MM.1S (cell line): Measurements from ENCODE around the gene MNAT1.

Experiments
- DNase-seq: peaks from one replicate; pipeline ENCODE4 v3.0.0-alpha.2; 2015
- H2AFZ ChIP-seq: fragments of 300-600 bp; sonication (generic); 2 replicates; pipeline ENCODE4 v1.6.0; 2016; ENCODE audit warnings: antibody characterized with exemption, low read length
- H3F3A ChIP-seq: fragments of 300-600 bp; sonication (generic); 2 replicates; pipeline ENCODE4 v1.6.1; 2016; ENCODE audit warnings: mild to moderate bottlenecking, antibody characterized with exemption, low read length, moderate library complexity, mixed read lengths; ENCODE audit not compliant: insufficient read depth
- H3K27ac ChIP-seq: fragments of 300-600 bp; sonication (generic); 2 replicates; pipeline ENCODE4 v1.5.1; 2016; ENCODE audit warnings: mild to moderate bottlenecking, low read length
- H3K27me3 ChIP-seq: fragments of 300-600 bp; sonication (generic); replicated peaks from 2 replicates; pipeline ENCODE4 v1.6.0; 2016; ENCODE audit warnings: low read length; ENCODE audit not compliant: insufficient read depth
- H3K36me3 ChIP-seq: fragments of 300-600 bp; sonication (generic); replicated peaks from 2 replicates; pipeline ENCODE4 v1.6.1; 2016; ENCODE audit warnings: mild to moderate bottlenecking, low read length, mixed read lengths; ENCODE audit not compliant: insufficient read depth
- H3K4me1 ChIP-seq: fragments of 300-600 bp; sonication (generic); 2 replicates; pipeline ENCODE4 v1.6.1; 2016; ENCODE audit warnings: low read length, mixed read lengths
- H3K4me2 ChIP-seq: fragments of 300-600 bp; sonication (generic); 2 replicates; pipeline ENCODE4 v1.6.0; 2016; ENCODE audit warnings: low read depth, low read length
- H3K4me3 ChIP-seq: fragments of 300-600 bp; sonication (generic); 2 replicates; pipeline ENCODE4 v1.5.1; 2016; ENCODE audit warnings: low read length, mixed read lengths
- H3K79me2 ChIP-seq: fragments of 300-600 bp; sonication (generic); 2 replicates; pipeline ENCODE4 v1.6.1; 2016; ENCODE audit warnings: mixed run types, low read length, mixed read lengths
- H3K9ac ChIP-seq: fragments of 300-600 bp; sonication (generic); 2 replicates; pipeline ENCODE4 v1.6.1; 2016; ENCODE audit warnings: low read length, mixed read lengths
- H3K9me2 ChIP-seq: fragments of 300-600 bp; sonication (generic); replicated peaks from 2 replicates; pipeline ENCODE4 v1.6.1; 2016; ENCODE audit warnings: mild to moderate bottlenecking, low read length, mixed read lengths; ENCODE audit not compliant: insufficient read depth
- H3K9me3 ChIP-seq: fragments of 300-600 bp; sonication (generic); replicated peaks from 2 replicates; pipeline ENCODE4 v1.6.1; 2016; ENCODE audit warnings: mild to moderate bottlenecking, low read length, mixed read lengths; ENCODE audit not compliant: insufficient read depth
- H4K20me1 ChIP-seq: fragments of 300-600 bp; sonication (generic); 2 replicates; pipeline ENCODE4 v1.6.1; 2016; ENCODE audit warnings: mild to moderate bottlenecking, low read length, moderate library complexity, mixed read lengths; ENCODE audit not compliant: insufficient read depth
- CTCF ChIP-seq: fragments of 300-600 bp; sonication (generic); IDR thresholded peaks from 2 replicates; pipeline ENCODE4 v1.5.1; 2016; ENCODE audit warnings: antibody characterized with exemption, low read length, mixed read lengths
- EZH2 ChIP-seq: fragments of 300-600 bp; sonication (generic); optimal IDR thresholded peaks from 2 replicates; pipeline ENCODE3; 2017; ENCODE audit warnings: low read depth, mild to moderate bottlenecking, antibody characterized with exemption, low read length, mixed read lengths
- EZH2phosphoT487 ChIP-seq: fragments of 300-600 bp; sonication (generic); IDR thresholded peaks from 2 replicates; pipeline ENCODE4 v1.6.1; 2018; ENCODE audit warnings: antibody characterized with exemption, low read length

The MNAT1 gene

GRCh38 chr14:60973070-60973469 lies 238.5 kb downstream of the MNAT1 start:
- H3K36me3 ChIP-seq = no peaks in the 10 kb centered on the region
- DNase-seq = no peak
- no peak overlapping the region for H3K9ac ChIP-seq

GRCh38 chr14:60974090-60974651 lies 239.6 kb downstream of the MNAT1 start:
- H3K36me3 ChIP-seq = no peaks in the 10 kb centered on the region
- no peak overlapping the region for H3K27ac ChIP-seq
- no peaks in the 10 kb centered on the region for H4K20me1 ChIP-seq
- H2AFZ ChIP-seq = no peak overlapping the region
- H3K9me2 ChIP-seq = no peaks in the 10 kb centered on the region
- no peaks in the 10 kb centered on the region for H3K27me3 ChIP-seq
- DNase-seq = no peak
- H3K79me2 ChIP-seq = no peaks in the 10 kb centered on the region
- H3K9me3 ChIP-seq = no peaks in the 10 kb centered on the region
- no peak overlapping the region for H3K4me2 ChIP-seq
- no peak overlapping the region for H3K9ac ChIP-seq
- no peaks in the 10 kb centered on the region for H3K4me1 ChIP-seq
- TF ChIP-seq CTCF (no peak), EZH2phosphoT487 (no peak), EZH2 (no peak)
- H3K4me3 ChIP-seq = no peak overlapping the region
- no peaks in the 10 kb centered on the region for H3F3A ChIP-seq

More at GRCh38 chr14:60973070-60973469, 238.5 kb downstream of the MNAT1 start:
- Histone ChIP-seq H3K4me1 (no peaks in the 10 kb centered on the region), H3K27me3 (no peaks in the 10 kb centered on the region), H3K4me3 (no peak overlapping the region), H3K79me2 (no peaks in the 10 kb centered on the region), H3K4me2 (no peak overlapping the region), H3K9me3 (no peaks in the 10 kb centered on the region), H3K27ac (no peak overlapping the region), H3K9me2 (no peaks in the 10 kb centered on the region), H2AFZ (no peak overlapping the region), H4K20me1 (no peaks in the 10 kb centered on the region), H3F3A (no peaks in the 10 kb centered on the region)
- TF ChIP-seq CTCF (no peak), EZH2 (no peak), EZH2phosphoT487 (no peak)

- no peaks in the 10 kb centered on the region for H4K20me1 ChIP-seq
- no peak overlapping the region for H3K27ac ChIP-seq
- H3F3A ChIP-seq = no peaks in the 10 kb centered on the region
- no peak for DNase-seq
- H3K9me3 ChIP-seq = no peaks in the 10 kb centered on the region
- no peak overlapping the region for H3K9ac ChIP-seq
- no peak overlapping the region for H3K4me3 ChIP-seq
- no peaks in the 10 kb centered on the region for H3K36me3 ChIP-seq
- H3K9me2 ChIP-seq = no peaks in the 10 kb centered on the region
- TF ChIP-seq EZH2 (no peak), CTCF (no peak), EZH2phosphoT487 (no peak)
- H3K4me2 ChIP-seq = no peak overlapping the region
- H3K4me1 ChIP-seq = 0 out of 2 replicates have a peak, but pooled peaks cover 3% of the 10 kb centered on the region
- H3K27me3 ChIP-seq = no peaks in the 10 kb centered on the region
- H2AFZ ChIP-seq = no peak overlapping the region
- no peaks in the 10 kb centered on the region for H3K79me2 ChIP-seq
These were observed 241.0 kb downstream of the MNAT1 start for GRCh38 chr14:60975551-60975950.
